ENCODE measurements around the gene SNRPD3. TPM values are rescaled to one million over a fixed set of nuclear protein-coding genes. Genes with fewer than 3 reads are reported as not detected.

SNRPD3 gene
- 116 and 118 TPM in 2 replicates for total RNA-seq

GRCh38 chr22:24555165-24556039, at the start of gene SNRPD3:
TSS of gene SNRPD3 (plus strand) at chr22:24555999. CDS start at chr22:24557675, 1,676 bp downstream.
- intact Hi-C loops (cut with micrococcal nuclease), result no loop called here

GRCh38 chr22:24506802-24507438, 48.9 kb upstream of the SNRPD3 start:
- intact Hi-C loops (cut with micrococcal nuclease), result no loop called here

- intact Hi-C loops (cut with micrococcal nuclease), result no loop called here
Measured at GRCh38 chr22:24507716-24508115, 48.1 kb upstream of the SNRPD3 start.

- intact Hi-C loops (cut with micrococcal nuclease), result no loop called here
Measured at GRCh38 chr22:24510637-24511625, 44.9 kb upstream of the SNRPD3 start.

- intact Hi-C loops (cut with micrococcal nuclease), result no loop called here
Measured at GRCh38 chr22:24512043-24512442, 43.8 kb upstream of the SNRPD3 start.

- intact Hi-C loops (cut with micrococcal nuclease), result no loop called here
Measured at GRCh38 chr22:24513378-24514240, 42.2 kb upstream of the SNRPD3 start.

GRCh38 chr22:24514241-24515026, 41.4 kb upstream of the SNRPD3 start:
- intact Hi-C loops (cut with micrococcal nuclease), result no loop called here

- intact Hi-C loops (cut with micrococcal nuclease), result no loop called here
Measured at GRCh38 chr22:24515027-24515338, 40.8 kb upstream of the SNRPD3 start.

GRCh38 chr22:24516301-24516737, 39.5 kb upstream of the SNRPD3 start:
- intact Hi-C loops (cut with micrococcal nuclease), result no loop called here

- intact Hi-C loops (cut with micrococcal nuclease), result no loop called here
Measured at GRCh38 chr22:24517446-24517845, 38.4 kb upstream of the SNRPD3 start.

- intact Hi-C loops (cut with micrococcal nuclease), result no loop called here
Measured at GRCh38 chr22:24518228-24518627, 37.6 kb upstream of the SNRPD3 start.

GRCh38 chr22:24518771-24519485, 36.9 kb upstream of the SNRPD3 start:
- intact Hi-C loops (cut with micrococcal nuclease), result no loop called here

GRCh38 chr22:24519496-24519895, 36.3 kb upstream of the SNRPD3 start:
- intact Hi-C loops (cut with micrococcal nuclease), result no loop called here

- intact Hi-C loops (cut with micrococcal nuclease), result loop anchor here (1.0 kb wide), 1 partner anchor 197 kb away; no protein-coding TSS in a partner anchor
Measured at GRCh38 chr22:24521791-24522245, 34.0 kb upstream of the SNRPD3 start.

- intact Hi-C loops (cut with micrococcal nuclease), result no loop called here
Measured at GRCh38 chr22:24523873-24524272, 31.9 kb upstream of the SNRPD3 start.

GRCh38 chr22:24525416-24526037, 30.3 kb upstream of the SNRPD3 start:
- intact Hi-C loops (cut with micrococcal nuclease), result loop anchor here (1.0 kb wide), 2 partner anchors 101 to 200 kb away; no protein-coding TSS in a partner anchor

- intact Hi-C loops (cut with micrococcal nuclease), result no loop called here
Measured at GRCh38 chr22:24526191-24526590, 29.6 kb upstream of the SNRPD3 start.

GRCh38 chr22:24529898-24530297, 25.9 kb upstream of the SNRPD3 start:
- intact Hi-C loops (cut with micrococcal nuclease), result no loop called here
